ENCODE measurements around the gene KLHL25.

DNA sequence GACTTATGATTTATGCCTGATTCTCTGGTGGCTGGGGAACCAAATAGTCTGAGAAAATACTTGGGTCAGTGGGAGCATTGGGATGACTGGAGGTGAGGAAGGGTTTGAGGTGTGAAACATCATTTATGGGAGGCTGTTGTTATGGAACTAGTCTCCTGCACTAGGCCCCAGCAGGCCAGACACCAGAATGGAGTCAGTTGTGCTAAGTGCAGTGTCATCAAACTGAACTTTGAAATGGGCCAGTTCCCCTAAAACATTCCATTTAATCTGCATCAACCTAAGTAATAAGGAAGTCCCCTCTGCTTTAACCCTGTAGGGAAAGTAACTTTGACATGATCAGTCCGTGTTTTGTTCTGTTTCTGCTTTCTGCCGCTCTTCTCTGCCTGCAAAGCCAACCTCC is 44.9 kb upstream of the KLHL25 start:
- TF ChIP-seq EP300 (conservative IDR thresholded peaks at IDR 0.05; ENCODE audit: poor library complexity, severe bottlenecking), result no peak
- TF ChIP-seq, protein P1, sequence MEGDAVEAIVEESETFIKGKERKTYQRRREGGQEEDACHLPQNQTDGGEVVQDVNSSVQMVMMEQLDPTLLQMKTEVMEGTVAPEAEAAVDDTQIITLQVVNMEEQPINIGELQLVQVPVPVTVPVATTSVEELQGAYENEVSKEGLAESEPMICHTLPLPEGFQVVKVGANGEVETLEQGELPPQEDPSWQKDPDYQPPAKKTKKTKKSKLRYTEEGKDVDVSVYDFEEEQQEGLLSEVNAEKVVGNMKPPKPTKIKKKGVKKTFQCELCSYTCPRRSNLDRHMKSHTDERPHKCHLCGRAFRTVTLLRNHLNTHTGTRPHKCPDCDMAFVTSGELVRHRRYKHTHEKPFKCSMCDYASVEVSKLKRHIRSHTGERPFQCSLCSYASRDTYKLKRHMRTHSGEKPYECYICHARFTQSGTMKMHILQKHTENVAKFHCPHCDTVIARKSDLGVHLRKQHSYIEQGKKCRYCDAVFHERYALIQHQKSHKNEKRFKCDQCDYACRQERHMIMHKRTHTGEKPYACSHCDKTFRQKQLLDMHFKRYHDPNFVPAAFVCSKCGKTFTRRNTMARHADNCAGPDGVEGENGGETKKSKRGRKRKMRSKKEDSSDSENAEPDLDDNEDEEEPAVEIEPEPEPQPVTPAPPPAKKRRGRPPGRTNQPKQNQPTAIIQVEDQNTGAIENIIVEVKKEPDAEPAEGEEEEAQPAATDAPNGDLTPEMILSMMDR (IDR thresholded peaks at IDR 0.05; ENCODE audit: poor library complexity, severe bottlenecking), result no peak
- TF ChIP-seq EZH2 (IDR thresholded peaks at IDR 0.05; ENCODE audit: borderline replicate concordance, insufficient read depth, low read length, poor library complexity, severe bottlenecking), result no peak
- no peak for TF ChIP-seq POLR2AphosphoS5 (IDR thresholded peaks at IDR 0.05)
- TF ChIP-seq REST (IDR thresholded peaks at IDR 0.05; ENCODE audit: borderline replicate concordance), result no peak
- TF ChIP-seq MXI1 (conservative IDR thresholded peaks at IDR 0.05; ENCODE audit: poor library complexity, severe bottlenecking), result no peak
- TF ChIP-seq TAF1 (IDR thresholded peaks at IDR 0.05; ENCODE audit: low read depth), result no peak

Data from neural cell (in vitro differentiated cells).